Activated naive CD8-positive, alpha-beta T cell treated with anti-CD3 and anti-CD28 coated beads, Interleukin-2, amount 10 ng/mL, durations not matched to agents 7 days and 5 days (primary cell): Measurements from ENCODE around the gene CACNA1C. TPM values are rescaled to one million over a fixed set of nuclear protein-coding genes. Genes with fewer than 3 reads are reported as not detected.

Experiments
- ATAC-seq: fragments of 150-1000 bp; cut with Tn5 transposase; one replicate; pipeline ENCODE4 v1.10.0; 2021; ENCODE audit warnings: low read depth, moderate library complexity
- POLR2A ChIA-PET: fragments of 350-600 bp; sonication (Branson Sonifier 250); formaldehyde crosslinking; loops from one replicate; lab custom pipeline; 2021; ENCODE audit warnings: antibody characterized with exemption; lab: Charles Lee
- DNase-seq: peaks from one replicate; pipeline ENCODE4 v3.0.0; 2021
- H3K27ac Mint-ChIP-seq: one replicate; pipeline ENCODE4 v1.8.0; 2022; ENCODE audit warnings: mild to moderate bottlenecking, mixed read lengths
- H3K27me3 Mint-ChIP-seq: one replicate; pipeline ENCODE4 v1.8.0; 2022; ENCODE audit warnings: mild to moderate bottlenecking, moderate library complexity, mixed read lengths
- H3K36me3 Mint-ChIP-seq: one replicate; pipeline ENCODE4 v1.8.0; 2021; ENCODE audit warnings: mild to moderate bottlenecking, mixed read lengths
- H3K4me1 Mint-ChIP-seq: one replicate; pipeline ENCODE4 v1.8.0; 2021; ENCODE audit warnings: mixed read lengths
- H3K4me3 Mint-ChIP-seq: one replicate; pipeline ENCODE4 v1.8.0; 2022; ENCODE audit warnings: mild to moderate bottlenecking, moderate library complexity, mixed read lengths
- H3K9me3 Mint-ChIP-seq: one replicate; pipeline ENCODE4 v1.8.0; 2021; ENCODE audit warnings: mixed read lengths
- total RNA-seq, 2 experiments: library from RNA; stranded (reverse); gene quantifications; one replicate each; pipeline ENCODE4 v1.2.3, GENCODE V29; 2021

The CACNA1C gene
- total RNA-seq, 2 experiments from 2014 or later: 0.11 to 0.14 TPM

DNA sequence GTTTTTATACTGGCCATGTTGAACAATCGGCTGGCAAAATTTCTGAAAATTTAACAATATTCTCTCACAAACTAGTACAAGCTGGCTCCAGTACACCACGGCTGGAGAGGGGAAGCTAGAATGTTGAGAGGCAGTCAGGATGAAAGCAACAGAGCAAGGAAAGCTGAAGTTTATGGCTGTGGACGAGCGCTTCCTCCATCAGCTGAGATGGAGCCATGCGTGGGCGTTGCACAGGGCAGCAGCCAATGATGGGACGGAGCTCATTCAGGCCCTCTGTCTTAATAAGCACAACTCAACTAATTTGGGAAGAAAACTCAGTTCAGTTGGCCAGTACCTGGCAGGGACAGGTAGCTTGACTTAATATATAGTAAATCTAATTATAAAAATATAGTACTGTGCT lies 34.4 kb upstream of the CACNA1C start:
- Mint-ChIP-seq H3K9me3 (no peaks in the 10 kb centered on the region), H3K36me3 (no peaks in the 10 kb centered on the region), H3K4me1 (peaks cover 2% of the 10 kb centered on the region), H3K4me3 (no peak overlapping the region), H3K27ac (no peak overlapping the region), H3K27me3 (peaks cover 38% of the 10 kb centered on the region)
- POLR2A ChIA-PET: no interaction called here
- no peak for DNase-seq
- ATAC-seq: no peak

DNA sequence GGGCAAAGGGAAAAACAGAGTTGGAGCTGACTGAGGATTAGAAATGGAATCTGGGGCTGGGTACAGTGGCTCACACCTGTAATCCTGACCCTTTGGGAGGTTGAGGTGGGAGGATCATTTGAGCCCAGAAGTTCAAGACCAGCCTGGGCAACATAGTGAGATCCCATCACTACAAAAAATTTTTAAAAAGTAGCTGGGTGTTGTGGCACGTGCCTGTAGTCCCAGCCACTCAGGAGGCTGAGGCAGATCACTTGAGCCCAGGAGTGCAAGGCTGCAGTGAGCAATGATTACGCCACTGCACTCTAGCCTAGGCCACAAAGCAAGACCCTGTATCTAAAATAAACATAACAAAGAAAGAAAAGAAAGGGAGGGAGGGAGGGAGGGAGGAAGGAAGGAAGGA lies 33.7 kb upstream of the CACNA1C start:
- Mint-ChIP-seq H3K27ac (no peak overlapping the region), H3K4me1 (peaks cover 2% of the 10 kb centered on the region), H3K9me3 (no peaks in the 10 kb centered on the region), H3K36me3 (no peaks in the 10 kb centered on the region), H3K27me3 (peaks cover 40% of the 10 kb centered on the region), H3K4me3 (no peak overlapping the region)
- POLR2A ChIA-PET: no interaction called here
- DNase-seq: no peak
- ATAC-seq: no peak

DNA sequence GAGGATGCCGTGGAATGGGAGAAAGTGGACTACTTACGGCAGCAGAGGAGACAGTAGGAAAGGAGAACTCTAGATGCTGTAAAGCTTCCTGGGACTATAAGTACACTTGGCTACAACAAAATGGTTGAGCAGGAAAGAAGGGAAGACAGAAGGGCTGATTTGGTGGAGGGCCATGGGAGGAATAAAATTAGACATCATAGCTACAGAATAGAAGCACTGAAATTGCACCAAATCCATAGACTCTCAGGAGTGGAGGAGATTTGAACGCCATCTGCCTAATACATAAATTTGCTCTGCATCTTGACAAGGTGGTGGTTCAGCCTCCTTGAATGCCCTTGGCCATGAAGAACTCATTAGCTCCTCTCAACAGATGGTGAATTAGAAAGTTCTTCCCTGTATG lies 32.3 kb upstream of the CACNA1C start:
- POLR2A ChIA-PET: no interaction called here
- peaks cover 43% of the 10 kb centered on the region for H3K27me3 Mint-ChIP-seq
- H3K4me1 Mint-ChIP-seq: peaks cover 2% of the 10 kb centered on the region
- no peak overlapping the region for H3K27ac Mint-ChIP-seq
- H3K4me3 Mint-ChIP-seq: no peak overlapping the region
- H3K9me3 Mint-ChIP-seq: no peaks in the 10 kb centered on the region
- ATAC-seq: no peak
- H3K36me3 Mint-ChIP-seq: no peaks in the 10 kb centered on the region
- no peak for DNase-seq

DNA sequence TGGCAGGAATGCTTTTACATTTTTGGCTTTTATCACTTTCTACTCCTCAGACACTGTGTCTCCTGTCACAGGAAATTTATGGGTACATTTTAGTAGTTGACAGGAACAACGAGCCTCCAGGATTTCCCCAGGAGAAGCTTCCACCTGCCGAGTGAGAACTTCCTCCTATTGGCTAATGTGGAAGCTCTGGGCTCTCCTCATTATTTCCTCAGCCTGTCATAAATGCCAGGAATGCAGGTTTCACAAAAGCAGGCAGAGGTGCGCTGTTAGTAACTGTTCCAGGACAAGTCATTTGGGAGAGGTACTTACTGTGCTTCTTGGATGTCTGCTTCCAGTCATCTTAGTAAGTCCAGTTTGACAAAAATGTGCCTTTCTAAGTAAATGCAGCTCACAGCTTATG lies 29.4 kb upstream of the CACNA1C start:
- Mint-ChIP-seq H3K4me3 (no peak overlapping the region), H3K27ac (no peak overlapping the region), H3K36me3 (no peaks in the 10 kb centered on the region), H3K9me3 (no peaks in the 10 kb centered on the region), H3K27me3 (peaks cover 33% of the 10 kb centered on the region), H3K4me1 (peaks cover 2% of the 10 kb centered on the region)
- POLR2A ChIA-PET: no interaction called here
- no peak for ATAC-seq
- DNase-seq: no peak

DNA sequence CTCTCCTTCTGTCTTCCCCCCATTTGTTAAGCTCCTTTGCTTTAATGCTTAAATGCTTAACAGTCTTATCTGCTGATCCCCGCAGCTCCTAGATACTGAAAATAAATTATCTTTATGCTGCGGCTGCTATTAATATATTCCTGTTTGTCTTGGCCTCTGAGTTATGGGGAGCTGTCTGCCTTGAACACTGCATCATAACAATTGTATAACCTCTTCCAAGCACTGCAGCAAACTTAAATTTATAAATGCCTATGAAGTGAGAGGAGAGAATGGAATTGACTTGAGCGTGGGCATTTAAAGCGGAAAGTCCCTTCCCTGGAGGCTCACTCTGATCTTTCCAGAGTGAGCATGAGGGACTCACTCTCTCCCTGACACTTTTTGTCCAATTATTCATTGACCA lies 25.4 kb upstream of the CACNA1C start:
- no peak for ATAC-seq
- Mint-ChIP-seq H3K27me3 (peaks cover 23% of the 10 kb centered on the region), H3K4me1 (peaks cover 2% of the 10 kb centered on the region), H3K36me3 (no peaks in the 10 kb centered on the region), H3K9me3 (no peaks in the 10 kb centered on the region), H3K4me3 (no peak overlapping the region), H3K27ac (no peak overlapping the region)
- no peak for DNase-seq
- POLR2A ChIA-PET: no interaction called here

DNA sequence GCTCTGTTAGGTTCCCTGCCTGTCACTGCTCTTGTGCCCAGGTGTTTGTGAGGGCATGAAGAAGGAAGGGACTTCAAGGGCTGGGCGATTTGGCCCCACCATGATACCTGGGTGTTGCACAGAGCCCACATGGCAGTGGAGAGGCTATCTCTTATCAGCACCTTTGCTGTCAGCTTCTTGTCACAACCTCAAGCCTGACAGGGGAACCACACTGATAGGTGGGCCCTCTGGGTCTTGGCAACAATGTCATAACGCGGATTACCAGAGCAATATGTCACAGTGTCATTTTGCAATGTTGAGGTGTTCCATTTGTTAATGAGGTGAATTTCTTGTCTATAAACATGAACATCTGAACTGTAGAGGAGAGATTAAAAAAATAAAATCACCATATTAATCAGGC lies 22.9 kb upstream of the CACNA1C start:
- H3K4me3 Mint-ChIP-seq: no peak overlapping the region
- POLR2A ChIA-PET: no interaction called here
- no peaks in the 10 kb centered on the region for H3K9me3 Mint-ChIP-seq
- H3K27ac Mint-ChIP-seq: no peak overlapping the region
- H3K27me3 Mint-ChIP-seq: peaks cover 26% of the 10 kb centered on the region
- DNase-seq: no peak
- H3K36me3 Mint-ChIP-seq: no peaks in the 10 kb centered on the region
- peaks cover 3% of the 10 kb centered on the region for H3K4me1 Mint-ChIP-seq
- ATAC-seq: no peak

DNA sequence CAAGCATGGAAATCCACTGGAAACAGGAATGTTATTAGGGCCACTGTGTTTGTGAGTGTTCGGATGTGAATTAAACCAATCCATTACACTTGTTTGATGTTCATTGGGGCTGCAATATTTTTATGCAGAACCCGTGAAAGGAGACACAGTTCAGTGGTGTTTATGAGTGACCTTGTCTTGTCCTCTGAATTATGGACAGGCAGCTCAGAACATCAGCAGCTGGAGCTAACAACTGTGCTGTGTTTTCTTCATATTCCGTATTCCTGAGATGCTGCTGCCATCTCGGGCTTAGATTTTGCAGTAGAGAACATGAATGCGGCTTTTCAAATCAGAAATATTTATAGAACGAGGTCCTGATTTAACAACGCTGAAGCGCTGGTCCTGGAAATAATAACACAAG lies 20.3 kb upstream of the CACNA1C start:
- Mint-ChIP-seq H3K9me3 (no peaks in the 10 kb centered on the region), H3K36me3 (no peaks in the 10 kb centered on the region), H3K27ac (no peak overlapping the region), H3K4me3 (no peak overlapping the region), H3K27me3 (peaks cover 43% of the 10 kb centered on the region), H3K4me1 (peaks cover 7% of the 10 kb centered on the region)
- POLR2A ChIA-PET: no interaction called here
- DNase-seq (no peak), ATAC-seq (no peak)

DNA sequence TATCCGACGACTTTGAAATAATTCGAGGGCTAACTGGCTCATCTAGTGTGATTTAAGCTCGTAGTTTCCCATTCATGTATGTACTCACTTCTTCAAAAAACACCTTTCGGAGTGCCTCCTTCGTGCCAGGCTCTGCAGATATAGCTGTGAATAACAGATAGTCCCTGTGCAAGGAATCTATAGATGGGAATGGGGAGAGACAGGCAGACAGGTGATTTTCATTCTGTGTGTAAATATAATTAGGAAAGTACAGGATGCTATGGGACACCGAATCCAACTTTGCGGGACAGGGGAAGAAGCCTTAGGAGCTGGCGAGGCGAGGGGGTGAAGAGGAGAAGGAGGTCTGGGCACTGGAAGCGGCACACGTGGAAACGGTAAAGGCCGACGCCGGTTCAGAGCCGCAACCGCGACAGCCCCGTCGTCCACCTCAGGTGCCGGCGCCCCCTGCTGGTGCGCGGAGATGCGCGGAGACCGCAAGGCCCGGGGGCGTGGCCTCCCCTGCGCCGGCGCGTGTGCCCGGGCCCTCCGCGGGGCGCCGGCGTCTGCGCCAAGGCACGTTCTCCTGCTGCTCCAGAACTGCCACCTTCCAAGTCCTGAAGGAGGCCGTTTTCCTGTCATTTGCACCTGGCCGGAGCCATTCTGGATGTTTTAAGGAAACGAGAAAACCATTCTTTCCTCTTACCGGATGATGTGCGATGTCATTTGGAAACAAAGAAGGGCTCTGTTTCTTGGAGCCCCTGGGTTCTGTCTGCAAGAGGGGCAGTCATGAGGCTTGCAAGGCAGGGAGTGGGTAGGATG lies 18.0 kb upstream of the CACNA1C start:
- DNase-seq (peak; percentile 94), ATAC-seq (peak; percentile 97)
- Mint-ChIP-seq H3K4me3 (peak overlapping the region; percentile 72), H3K4me1 (peaks cover 7% of the 10 kb centered on the region), H3K27ac (no peak overlapping the region), H3K9me3 (no peaks in the 10 kb centered on the region), H3K27me3 (peaks cover 58% of the 10 kb centered on the region), H3K36me3 (no peaks in the 10 kb centered on the region)
- POLR2A ChIA-PET: no interaction called here

DNA sequence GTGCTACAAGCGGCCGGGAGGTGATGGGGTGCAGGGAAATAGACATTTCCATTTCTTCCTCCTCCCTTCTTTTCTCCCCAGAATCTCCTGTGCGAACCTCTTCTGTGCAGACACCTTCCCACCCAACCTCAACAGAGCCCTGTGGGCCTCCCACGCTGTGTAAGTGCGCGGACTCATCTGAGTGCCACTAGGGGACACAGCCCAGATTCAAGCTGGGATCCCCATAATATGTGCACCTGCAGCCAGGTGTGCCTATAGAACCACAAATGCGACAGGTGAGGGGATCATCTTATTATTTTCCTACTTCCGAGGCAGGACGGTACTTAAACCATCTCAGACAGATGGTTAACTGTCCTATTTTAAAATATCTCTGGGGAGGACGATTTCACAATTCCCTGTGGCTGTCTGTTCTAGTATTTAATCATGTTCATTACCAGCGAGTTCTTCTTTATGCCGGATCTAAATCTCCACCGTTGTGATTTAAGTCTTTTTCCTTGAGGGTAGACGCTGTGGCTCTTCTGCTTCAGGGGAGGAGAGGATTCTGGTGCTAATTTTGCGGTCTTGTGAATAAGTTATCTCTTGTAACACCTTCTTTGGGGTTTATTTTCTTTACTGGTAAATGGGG lies 17.2 kb upstream of the CACNA1C start:
- Mint-ChIP-seq H3K27me3 (peaks cover 61% of the 10 kb centered on the region), H3K36me3 (no peaks in the 10 kb centered on the region), H3K4me1 (peaks cover 7% of the 10 kb centered on the region), H3K4me3 (peak overlapping the region; percentile 72), H3K27ac (no peak overlapping the region), H3K9me3 (no peaks in the 10 kb centered on the region)
- ATAC-seq (no peak), DNase-seq (no peak)
- POLR2A ChIA-PET: no interaction called here

DNA sequence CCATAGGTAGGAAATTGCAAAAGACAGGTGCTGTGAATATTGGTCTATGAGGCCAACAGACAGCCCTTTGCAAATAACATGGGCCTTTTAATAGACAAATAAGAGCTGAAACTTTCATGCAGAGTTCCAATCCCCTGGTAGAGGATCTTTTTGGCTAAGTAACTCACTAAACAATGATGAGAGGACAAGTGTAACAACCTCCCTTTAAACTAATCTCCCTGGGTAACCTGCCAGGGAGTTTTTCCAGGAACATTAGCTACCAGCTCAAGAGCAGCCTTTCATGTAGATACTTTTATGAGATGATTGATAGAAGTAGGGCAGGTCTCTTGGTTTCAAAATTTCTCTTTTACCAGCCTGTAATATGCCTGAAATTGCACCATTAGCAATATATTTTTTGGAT lies 13.8 kb upstream of the CACNA1C start:
- Mint-ChIP-seq H3K27me3 (peaks cover 52% of the 10 kb centered on the region), H3K9me3 (no peaks in the 10 kb centered on the region), H3K4me1 (peaks cover 7% of the 10 kb centered on the region), H3K27ac (no peak overlapping the region), H3K36me3 (no peaks in the 10 kb centered on the region), H3K4me3 (no peak overlapping the region)
- POLR2A ChIA-PET: no interaction called here
- DNase-seq: no peak
- no peak for ATAC-seq

DNA sequence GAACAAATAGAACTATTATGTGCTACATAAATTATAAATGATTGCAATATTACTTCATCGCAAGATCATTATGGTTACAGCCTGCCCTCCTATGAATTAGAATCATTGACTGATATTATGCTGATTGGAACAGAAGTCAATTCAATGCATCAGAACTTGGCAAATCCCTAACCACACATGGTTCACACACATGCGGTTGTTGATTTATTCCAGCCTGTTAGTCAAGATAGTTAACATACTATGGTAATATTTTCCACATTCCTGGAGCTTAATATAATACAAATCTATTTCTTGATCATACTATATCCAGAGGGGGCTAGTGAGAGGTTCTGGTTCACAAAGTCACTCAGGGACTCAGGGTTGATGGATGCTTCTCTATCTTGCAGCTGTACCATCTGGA lies 9.7 kb upstream of the CACNA1C start:
- H3K9me3 Mint-ChIP-seq: no peaks in the 10 kb centered on the region
- POLR2A ChIA-PET: no interaction called here
- DNase-seq: no peak
- no peak overlapping the region for H3K27ac Mint-ChIP-seq
- no peaks in the 10 kb centered on the region for H3K4me1 Mint-ChIP-seq
- H3K36me3 Mint-ChIP-seq: no peaks in the 10 kb centered on the region
- H3K4me3 Mint-ChIP-seq: no peak overlapping the region
- H3K27me3 Mint-ChIP-seq: peaks cover 42% of the 10 kb centered on the region
- ATAC-seq: no peak

DNA sequence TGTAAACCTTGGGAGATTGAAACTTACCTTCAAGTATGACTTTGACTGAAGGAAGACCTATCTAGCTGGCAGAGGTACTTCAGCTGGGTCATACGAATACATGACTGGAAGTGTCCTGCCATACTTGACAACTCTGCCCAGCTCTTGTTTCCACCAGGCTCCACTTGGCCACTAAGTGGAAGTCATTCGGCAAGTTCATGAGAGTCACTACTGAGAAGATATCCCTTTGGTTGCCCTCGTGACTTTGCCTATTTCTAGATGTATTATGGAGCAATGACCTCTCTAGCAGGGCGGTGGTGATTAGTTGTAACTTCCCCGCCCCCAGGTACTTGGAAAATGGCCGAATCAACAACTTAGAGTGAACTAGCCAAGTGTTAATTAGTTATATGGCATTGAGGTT lies 8.6 kb upstream of the CACNA1C start:
- no peak overlapping the region for H3K4me3 Mint-ChIP-seq
- POLR2A ChIA-PET: no interaction called here
- DNase-seq: no peak

DNA sequence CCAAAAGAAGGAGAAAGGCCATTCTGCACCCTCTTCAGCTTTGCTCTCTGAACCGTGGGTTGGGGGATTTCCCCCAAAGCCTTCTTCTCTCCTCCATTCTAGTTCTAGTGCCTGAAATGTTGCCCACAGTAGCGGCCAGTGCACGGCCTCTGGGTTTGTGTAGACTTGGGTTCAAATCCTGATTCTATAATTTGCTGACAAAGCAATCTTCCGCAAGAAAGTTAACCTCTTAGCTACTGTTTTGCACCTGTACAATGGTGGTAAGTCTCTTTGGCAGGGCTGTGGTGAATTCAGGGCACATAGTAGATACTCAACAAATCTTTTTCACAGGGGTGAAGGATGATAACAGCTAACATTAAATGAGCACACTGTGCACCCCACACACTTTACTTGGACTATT lies 5.8 kb upstream of the CACNA1C start:
- peaks cover 9% of the 10 kb centered on the region for H3K4me1 Mint-ChIP-seq
- ATAC-seq: no peak
- H3K27ac Mint-ChIP-seq: no peak overlapping the region
- H3K36me3 Mint-ChIP-seq: no peaks in the 10 kb centered on the region
- peaks cover 54% of the 10 kb centered on the region for H3K27me3 Mint-ChIP-seq
- H3K4me3 Mint-ChIP-seq: no peak overlapping the region
- POLR2A ChIA-PET: no interaction called here
- H3K9me3 Mint-ChIP-seq: no peaks in the 10 kb centered on the region
- no peak for DNase-seq

More for the DNA sequence above, 8.6 kb upstream of the CACNA1C start:
- ATAC-seq: no peak
- Mint-ChIP-seq H3K27me3 (peaks cover 45% of the 10 kb centered on the region), H3K27ac (no peak overlapping the region), H3K9me3 (no peaks in the 10 kb centered on the region), H3K4me1 (no peaks in the 10 kb centered on the region), H3K36me3 (no peaks in the 10 kb centered on the region)

DNA sequence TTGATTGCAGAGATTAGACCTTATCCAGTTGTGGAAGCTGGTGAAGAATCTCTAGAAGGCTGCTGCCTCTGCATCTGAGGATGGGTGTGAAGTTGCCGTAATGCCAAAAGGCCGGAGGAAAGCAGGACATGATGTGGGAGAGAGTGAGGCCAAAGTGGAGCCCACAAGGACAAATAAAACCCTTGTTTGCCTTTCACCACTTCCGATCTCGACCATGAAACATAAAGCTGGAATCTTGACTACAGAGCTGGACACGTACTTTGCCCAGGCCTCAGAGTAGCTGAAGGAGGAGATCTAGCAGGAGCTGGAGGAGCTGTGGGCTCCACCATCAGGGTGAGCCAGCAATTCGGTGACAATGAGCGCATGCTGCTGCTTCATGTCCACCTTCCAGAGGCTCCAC lies 5.0 kb upstream of the CACNA1C start:
- Mint-ChIP-seq H3K27me3 (peaks cover 53% of the 10 kb centered on the region), H3K4me1 (peaks cover 9% of the 10 kb centered on the region), H3K27ac (no peak overlapping the region), H3K36me3 (no peaks in the 10 kb centered on the region), H3K4me3 (no peak overlapping the region), H3K9me3 (no peaks in the 10 kb centered on the region)
- DNase-seq: no peak
- POLR2A ChIA-PET: no interaction called here
- no peak for ATAC-seq
